Keratinocyte (primary cell): ENCODE results near the gene STEAP3. TPM values are rescaled to one million over a fixed set of nuclear protein-coding genes. Genes with fewer than 3 reads are reported as not detected.

Experiments used
- DNase-seq: peaks from one replicate; pipeline ENCODE4 v3.0.0-alpha.2; 2011; ENCODE audit warnings: low read depth, missing footprints, low spot score
- FAIRE-seq: peaks from 2 replicates; lab custom pipeline; 2011; peaks lifted over from hg19 to GRCh38; lab: Jason Lieb, UNC
- H2AFZ ChIP-seq: 2 replicates; pipeline ENCODE4 v1.6.0; 2012; ENCODE audit warnings: low read length, control low read depth, inconsistent platforms; ENCODE audit not compliant: control insufficient read depth
- H3K27ac ChIP-seq: 2 replicates; pipeline ENCODE4 v1.5.1; 2011; ENCODE audit warnings: low read length; ENCODE audit not compliant: control insufficient read depth, insufficient read depth
- H3K27me3 ChIP-seq: 3 replicates; pipeline ENCODE4 v1.6.0; 2011; ENCODE audit warnings: low read length; ENCODE audit not compliant: control insufficient read depth, insufficient read depth; ENCODE audit errors: extremely low read depth
- H3K36me3 ChIP-seq, 2 experiments: 2 replicates in 1 of 2; 3 replicates in 1 of 2; pipeline ENCODE4 v1.5.1; 2011; ENCODE audit warnings: low read length in 2 of 2, mild to moderate bottlenecking in 1 of 2; ENCODE audit not compliant: control insufficient read depth in 2 of 2, insufficient read depth in 2 of 2; ENCODE audit errors: extremely low read depth in 1 of 2
- H3K4me1 ChIP-seq: 3 replicates; pipeline ENCODE4 v1.5.1; 2011; ENCODE audit warnings: low read length; ENCODE audit not compliant: control insufficient read depth, insufficient read depth; ENCODE audit errors: extremely low read depth
- H3K4me2 ChIP-seq: 3 replicates; pipeline ENCODE4 v1.6.0; 2011; ENCODE audit warnings: low read depth, low read length; ENCODE audit not compliant: control insufficient read depth, insufficient read depth; ENCODE audit errors: extremely low read depth
- H3K4me3 ChIP-seq, 3 experiments: fragments of 200-600 bp in 1 of 3; sonication (generic) in 1 of 3; 2 replicates in 2 of 3; 3 replicates in 1 of 3; pipeline ENCODE4 v1.5.1; 2011 to 2016; ENCODE audit warnings: low read length in 3 of 3, mild to moderate bottlenecking in 3 of 3, control low read depth in 2 of 3, inconsistent platforms in 1 of 3, low read depth in 1 of 3, mixed read lengths in 1 of 3, mixed run types in 1 of 3, moderate library complexity in 1 of 3; ENCODE audit not compliant: control insufficient read depth in 2 of 3, insufficient read depth in 2 of 3; ENCODE audit errors: extremely low read depth in 1 of 3
- H3K79me2 ChIP-seq: 2 replicates; pipeline ENCODE4 v1.6.0; 2012; ENCODE audit warnings: low read length; ENCODE audit not compliant: control insufficient read depth, insufficient read depth
- H3K9ac ChIP-seq: 3 replicates; pipeline ENCODE4 v1.6.0; 2011; ENCODE audit warnings: low read length; ENCODE audit not compliant: control insufficient read depth, insufficient read depth; ENCODE audit errors: extremely low read depth
- H3K9me1 ChIP-seq: 3 replicates; pipeline ENCODE4 v1.6.0; 2011; ENCODE audit warnings: low read length; ENCODE audit not compliant: control insufficient read depth, insufficient read depth; ENCODE audit errors: extremely low read depth
- H3K9me3 ChIP-seq: 2 replicates; pipeline ENCODE4 v1.5.1; 2012; ENCODE audit warnings: low read depth, low read length; ENCODE audit not compliant: control insufficient read depth
- H4K20me1 ChIP-seq: 3 replicates; pipeline ENCODE4 v1.6.0; 2011; ENCODE audit warnings: low read length; ENCODE audit not compliant: control insufficient read depth, insufficient read depth; ENCODE audit errors: extremely low read depth
- EZH2 ChIP-seq: IDR thresholded peaks from one replicate; pipeline ENCODE4 v1.6.1; 2012; ENCODE audit warnings: inconsistent platforms, mild to moderate bottlenecking, low read length, moderate library complexity
- dilution Hi-C: fragments of 300-500 bp; cut with MboI; formaldehyde crosslinking; loops from one replicate; pipeline ENCODE4 v1.7.0; 2020; ENCODE audit warnings: low sequenced_read_pairs; ENCODE audit not compliant: extremely low pct_ligation_motif_present
- polyA plus RNA-seq, 5 experiments: library from polyadenylated mRNA; depleted of rRNA in 3 of 5; stranded (reverse) in 3 of 5; stranded (forward) in 1 of 5; unstranded in 1 of 5; fragments of >200 nt; gene quantifications; 1 replicate in 1 of 5; 2 replicates in 3 of 5; 3 replicates in 1 of 5; pipeline versions ENCODE4 v1.2.1 to v1.2.3, GENCODE V29; 2011 to 2012; ENCODE audit warnings: missing spikeins in 2 of 5, low read depth in 1 of 5, low replicate concordance in 1 of 5
- TF ChIP-seq, protein P1 (sequence below), 3 experiments: IDR thresholded peaks in 1 of 3; conservative IDR thresholded peaks in 1 of 3; optimal IDR thresholded peaks in 1 of 3; 2 replicates in 2 of 3; 3 replicates in 1 of 3; pipeline versions ENCODE3 to v1.5.1; 2011; ENCODE audit warnings: low read length in 3 of 3, mild to moderate bottlenecking in 3 of 3, moderate library complexity in 2 of 3, control low read depth in 1 of 3, inconsistent platforms in 1 of 3; ENCODE audit not compliant: insufficient read depth in 2 of 3; ENCODE audit errors: extremely low read depth in 1 of 3

Gene STEAP3
- polyA plus RNA-seq, 1 donor (not counting 4 experiments of a cell fraction or from before 2014, with no cell fraction given) = 19.9 TPM

DNA sequence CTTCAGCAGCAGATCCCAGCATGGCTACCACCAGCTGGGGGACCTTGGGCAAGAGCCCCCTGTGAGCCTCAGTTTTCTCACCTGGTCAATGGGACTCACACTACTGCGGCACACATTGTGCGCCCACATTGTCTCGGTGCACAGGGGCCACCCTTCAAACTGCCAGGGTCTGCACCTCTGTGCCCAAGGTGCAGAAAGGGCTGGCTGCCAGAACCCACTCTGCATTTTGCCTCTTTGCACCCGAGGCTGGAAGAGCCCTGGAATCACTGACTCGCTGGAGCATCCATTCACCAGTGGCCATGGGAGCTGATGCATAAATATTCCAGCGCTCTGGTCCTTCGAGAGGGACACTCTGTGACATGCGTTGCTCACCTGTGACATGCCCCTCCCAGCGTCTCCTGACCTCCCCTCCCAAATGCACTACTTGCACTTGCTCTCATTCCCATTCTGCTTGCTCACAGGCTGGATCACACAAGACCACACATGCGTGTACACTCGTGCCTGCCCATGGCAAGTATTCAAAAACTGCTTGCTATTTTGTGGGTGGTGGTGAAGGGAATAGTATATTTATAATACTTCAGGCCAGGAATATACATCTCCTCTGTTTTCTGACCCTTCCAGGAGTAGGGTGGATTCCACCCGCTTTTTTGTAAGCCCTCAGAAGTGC, 46.3 kb upstream of the STEAP3 start:
- FAIRE-seq (no peak), DNase-seq (no peak)
- TF ChIP-seq, protein P1, sequence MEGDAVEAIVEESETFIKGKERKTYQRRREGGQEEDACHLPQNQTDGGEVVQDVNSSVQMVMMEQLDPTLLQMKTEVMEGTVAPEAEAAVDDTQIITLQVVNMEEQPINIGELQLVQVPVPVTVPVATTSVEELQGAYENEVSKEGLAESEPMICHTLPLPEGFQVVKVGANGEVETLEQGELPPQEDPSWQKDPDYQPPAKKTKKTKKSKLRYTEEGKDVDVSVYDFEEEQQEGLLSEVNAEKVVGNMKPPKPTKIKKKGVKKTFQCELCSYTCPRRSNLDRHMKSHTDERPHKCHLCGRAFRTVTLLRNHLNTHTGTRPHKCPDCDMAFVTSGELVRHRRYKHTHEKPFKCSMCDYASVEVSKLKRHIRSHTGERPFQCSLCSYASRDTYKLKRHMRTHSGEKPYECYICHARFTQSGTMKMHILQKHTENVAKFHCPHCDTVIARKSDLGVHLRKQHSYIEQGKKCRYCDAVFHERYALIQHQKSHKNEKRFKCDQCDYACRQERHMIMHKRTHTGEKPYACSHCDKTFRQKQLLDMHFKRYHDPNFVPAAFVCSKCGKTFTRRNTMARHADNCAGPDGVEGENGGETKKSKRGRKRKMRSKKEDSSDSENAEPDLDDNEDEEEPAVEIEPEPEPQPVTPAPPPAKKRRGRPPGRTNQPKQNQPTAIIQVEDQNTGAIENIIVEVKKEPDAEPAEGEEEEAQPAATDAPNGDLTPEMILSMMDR (optimal IDR thresholded peaks at IDR 0.05 in 1 of 3, IDR thresholded peaks at IDR 0.05 in 1 of 3, conservative IDR thresholded peaks at IDR 0.05 in 1 of 3; ENCODE audit: extremely low read depth in 1 of 3, insufficient read depth in 2 of 3, low read length in 3 of 3) = no peak
- no peak for TF ChIP-seq EZH2

DNA sequence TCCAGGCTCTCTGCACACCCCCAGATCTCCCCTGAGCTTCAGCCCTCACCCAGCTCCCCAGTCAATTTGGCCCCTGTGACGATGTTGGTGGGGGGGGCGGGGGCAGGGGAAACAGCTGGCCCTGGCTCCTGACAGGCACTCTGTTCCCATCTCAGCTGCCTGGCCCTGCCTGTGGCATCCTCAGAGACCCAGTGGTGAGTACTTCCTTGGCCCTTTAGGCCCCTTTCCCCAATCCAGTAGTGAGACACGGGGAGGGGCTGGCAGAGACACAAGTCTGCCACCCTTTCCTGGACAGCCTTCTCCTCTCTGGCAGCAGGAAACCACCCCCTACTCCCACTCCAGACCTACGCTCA, 45.8 kb upstream of the STEAP3 start:
- H3K9me3 ChIP-seq = no peaks in the 10 kb centered on the region
- no peaks in the 10 kb centered on the region for H3K9me1 ChIP-seq
- no peak overlapping the region for H2AFZ ChIP-seq
- no peak overlapping the region for H3K9ac ChIP-seq
- H3K36me3 ChIP-seq = no peaks in the 10 kb centered on the region
- H3K27ac ChIP-seq = no peak overlapping the region
- H3K4me3 ChIP-seq = no peak overlapping the region
- dilution Hi-C loops = no loop called here
- peaks cover 17% of the 10 kb centered on the region for H3K4me1 ChIP-seq
- no peak for FAIRE-seq
- H3K4me2 ChIP-seq = no peak overlapping the region
- no peaks in the 10 kb centered on the region for H3K79me2 ChIP-seq
- no peaks in the 10 kb centered on the region for H4K20me1 ChIP-seq
- no peak for DNase-seq
- TF ChIP-seq, protein P1 (optimal IDR thresholded peaks at IDR 0.05 in 1 of 3, IDR thresholded peaks at IDR 0.05 in 1 of 3, conservative IDR thresholded peaks at IDR 0.05 in 1 of 3; ENCODE audit: extremely low read depth in 1 of 3, insufficient read depth in 2 of 3, low read length in 3 of 3) = no peak
- no peak for TF ChIP-seq EZH2
- H3K27me3 ChIP-seq = no peaks in the 10 kb centered on the region

More for the DNA sequence above, 46.3 kb upstream of the STEAP3 start:
- Histone ChIP-seq H3K9ac (no peak overlapping the region), H3K4me3 (no peak overlapping the region), H3K27ac (no peak overlapping the region), H3K79me2 (no peaks in the 10 kb centered on the region), H4K20me1 (no peaks in the 10 kb centered on the region), H3K4me1 (peaks cover 17% of the 10 kb centered on the region), H3K27me3 (no peaks in the 10 kb centered on the region), H3K36me3 (no peaks in the 10 kb centered on the region), H2AFZ (no peak overlapping the region), H3K9me3 (no peaks in the 10 kb centered on the region), H3K9me1 (no peaks in the 10 kb centered on the region), H3K4me2 (no peak overlapping the region)
- dilution Hi-C loops = no loop called here
